NCI-H1092 (cell line): ENCODE results near the gene DCDC2C.

ENCODE experiments used
- DNase-seq: peaks from one replicate; lab custom pipeline; 2025; lab: John Stamatoyannopoulos, UW

Gene DCDC2C

DNA sequence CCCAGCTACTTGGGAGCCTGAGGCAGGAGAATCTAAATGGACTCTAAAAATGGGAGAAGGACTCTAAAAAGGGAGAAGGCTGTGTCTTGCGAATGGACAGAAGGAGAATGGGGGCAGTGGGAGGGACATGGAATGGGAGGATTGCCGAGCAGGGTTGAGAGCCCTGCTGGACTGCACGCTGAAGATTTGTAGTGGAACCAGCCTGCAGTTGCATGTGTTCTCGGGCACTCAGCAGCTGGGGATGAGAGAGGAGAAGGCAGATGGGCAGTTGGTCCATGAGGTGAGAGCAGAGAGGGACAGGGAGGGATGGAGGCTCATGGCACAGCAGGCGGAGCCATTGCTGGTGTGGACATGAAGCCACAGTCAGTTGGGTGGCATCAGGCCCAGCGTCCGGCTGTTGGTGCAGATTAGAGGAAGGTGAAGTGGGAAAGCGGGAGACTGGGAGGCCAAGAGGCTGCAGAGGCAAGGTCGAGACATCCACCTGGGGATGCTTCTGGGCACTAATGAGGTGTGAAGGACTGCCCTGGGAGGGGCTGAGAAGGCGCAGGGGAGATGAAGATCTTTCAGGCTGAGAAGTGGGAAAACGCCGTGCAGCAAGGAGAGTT is 40.7 kb downstream of the DCDC2C start:
- no peak for DNase-seq

DNA sequence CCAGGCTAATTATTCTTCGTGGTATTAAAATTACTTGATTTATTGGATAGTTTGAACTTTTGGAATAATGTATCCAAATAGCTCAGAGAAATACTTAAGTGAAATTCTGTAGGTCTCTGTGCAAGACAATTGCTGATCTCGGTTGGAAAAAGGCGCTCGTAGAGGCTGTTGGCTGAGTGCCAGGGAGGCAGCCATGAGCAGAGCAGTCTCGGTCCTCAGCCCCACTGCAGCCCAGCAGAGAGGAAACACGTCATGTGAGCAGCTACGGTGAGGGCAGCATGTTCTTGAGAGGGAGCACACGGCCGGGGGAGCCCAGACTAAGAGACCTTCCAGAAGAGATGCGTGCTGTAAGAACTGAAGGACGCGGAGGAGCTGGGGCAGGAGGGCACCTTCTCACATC is 42.5 kb downstream of the DCDC2C start:
- DNase-seq = no peak

DNA sequence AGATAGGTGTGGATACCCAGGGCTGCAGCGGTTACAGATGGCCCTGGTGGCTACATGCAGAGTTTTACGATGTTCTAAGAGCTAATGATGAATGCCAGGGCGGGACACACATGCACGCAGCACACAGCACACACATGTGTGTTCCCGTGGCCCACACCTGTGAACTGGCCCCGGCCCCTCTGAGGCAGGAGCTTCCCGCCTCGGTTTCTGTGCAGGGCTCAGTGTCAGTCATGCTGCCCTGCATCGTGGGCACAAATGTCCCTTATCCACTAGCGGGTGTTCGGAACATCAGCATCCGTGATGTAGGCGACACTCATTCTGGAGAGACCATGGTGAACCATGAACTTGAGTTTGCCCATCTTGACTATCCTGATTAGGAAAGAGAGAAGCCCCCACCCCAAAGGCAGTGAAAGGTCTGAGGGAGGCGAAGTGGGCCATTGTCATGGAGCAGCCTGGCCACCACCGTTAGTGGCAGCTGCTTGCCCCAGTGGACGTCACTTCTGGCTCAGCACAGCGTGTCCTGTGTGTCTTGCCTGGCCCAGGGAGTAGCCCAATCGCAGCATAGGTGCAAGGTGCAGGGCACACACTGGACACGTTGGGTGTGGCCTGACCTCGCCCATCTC is 43.8 kb downstream of the DCDC2C start:
- no peak for DNase-seq

DNA sequence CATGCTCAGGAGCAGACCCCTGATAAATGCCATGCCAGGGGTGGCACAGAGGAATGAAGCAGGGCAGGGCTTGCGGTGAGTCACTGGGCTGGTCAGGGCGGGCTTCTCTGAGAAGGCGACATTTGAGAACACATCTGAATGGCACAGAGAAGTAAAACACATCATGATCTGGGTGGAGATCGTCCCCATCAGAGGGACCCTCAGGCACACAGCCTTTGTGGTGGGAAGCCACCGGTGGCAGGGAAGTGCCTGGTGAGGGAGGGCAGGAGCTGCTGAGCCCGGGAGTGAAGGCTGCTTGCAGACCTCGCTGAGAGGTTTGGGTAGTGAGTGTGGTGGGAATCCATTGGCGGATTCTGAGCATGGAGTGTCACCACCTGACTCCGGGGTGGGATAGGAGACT is 44.5 kb downstream of the DCDC2C start:
- no peak for DNase-seq

DNA sequence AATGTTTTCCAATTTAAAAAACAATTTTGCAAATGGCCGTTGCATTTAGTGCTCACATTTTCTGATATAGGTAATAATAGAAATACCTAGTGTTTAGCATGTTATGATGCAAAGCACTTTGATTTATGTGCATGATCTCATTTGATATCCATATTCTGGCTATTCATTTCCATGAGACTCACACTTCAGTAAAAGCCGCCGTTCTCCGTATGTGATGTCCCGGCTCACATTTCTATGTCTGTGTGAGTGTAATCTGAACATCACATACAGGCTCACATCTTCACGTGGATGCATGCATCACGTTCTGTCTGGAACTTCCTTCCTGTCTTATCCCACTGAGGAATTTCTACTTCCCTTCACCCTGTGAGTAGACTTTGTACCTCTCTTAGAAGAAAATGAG is 45.8 kb downstream of the DCDC2C start:
- DNase-seq = no peak

DNA sequence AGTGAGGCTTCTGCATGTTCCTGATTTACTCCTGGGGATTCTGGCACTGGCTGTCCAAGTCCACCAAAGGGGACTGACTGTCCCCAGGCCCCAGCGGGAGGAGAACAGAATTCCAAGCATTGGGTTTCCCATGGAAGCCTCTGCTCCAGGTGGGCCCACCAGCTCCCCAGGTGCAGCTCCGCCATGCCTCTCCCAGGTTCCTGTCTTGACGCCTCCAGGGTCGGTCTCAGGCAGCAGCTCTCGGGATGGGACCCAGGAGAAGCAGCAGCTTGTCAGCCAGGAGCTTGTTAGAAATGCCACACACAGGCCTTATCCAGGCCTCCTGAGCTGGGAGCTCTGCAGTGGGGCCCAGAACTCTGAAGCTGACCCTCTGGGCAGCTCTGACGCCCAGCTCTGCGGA is 47.9 kb downstream of the DCDC2C start:
- DNase-seq = no peak

DNA sequence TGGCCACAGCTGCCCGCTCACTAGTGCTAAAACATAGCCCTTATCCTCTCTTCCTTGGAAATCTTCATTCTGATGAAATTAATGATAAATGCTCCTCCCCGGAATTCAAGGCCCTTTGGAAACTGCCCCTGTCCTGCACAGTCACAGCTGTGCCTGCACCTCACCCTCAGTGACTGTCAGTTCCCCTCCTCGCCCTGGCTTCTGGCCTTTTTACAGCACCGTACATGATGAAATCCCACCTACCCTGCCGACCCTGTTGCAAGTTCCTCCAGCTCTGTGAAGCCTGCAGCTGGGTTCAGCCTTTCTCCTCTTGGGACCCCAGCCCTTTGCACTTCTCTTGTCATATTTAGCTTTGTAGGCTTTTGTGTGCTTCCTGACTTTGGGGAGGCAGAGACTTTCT is 48.4 kb downstream of the DCDC2C start:
- DNase-seq = no peak

DNA sequence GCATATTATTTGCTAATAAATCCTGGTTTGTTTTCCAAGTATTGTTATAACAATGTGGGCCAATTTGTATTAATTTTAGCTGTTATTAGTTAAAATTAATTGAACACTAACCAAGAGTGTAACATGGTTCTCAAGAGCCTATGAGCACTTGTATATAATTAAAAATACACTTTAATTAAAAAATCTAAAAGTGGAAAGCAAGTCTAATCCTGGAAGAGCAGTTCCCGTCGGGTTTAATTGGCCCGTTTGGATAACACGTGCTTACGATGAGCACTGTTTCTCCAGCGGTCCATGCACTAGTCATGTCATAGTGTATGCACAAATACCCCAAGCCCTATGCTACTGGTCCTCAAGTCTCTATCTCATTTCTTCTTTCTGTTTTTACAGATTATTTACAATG is 49.0 kb downstream of the DCDC2C start:
- no peak for DNase-seq

DNA sequence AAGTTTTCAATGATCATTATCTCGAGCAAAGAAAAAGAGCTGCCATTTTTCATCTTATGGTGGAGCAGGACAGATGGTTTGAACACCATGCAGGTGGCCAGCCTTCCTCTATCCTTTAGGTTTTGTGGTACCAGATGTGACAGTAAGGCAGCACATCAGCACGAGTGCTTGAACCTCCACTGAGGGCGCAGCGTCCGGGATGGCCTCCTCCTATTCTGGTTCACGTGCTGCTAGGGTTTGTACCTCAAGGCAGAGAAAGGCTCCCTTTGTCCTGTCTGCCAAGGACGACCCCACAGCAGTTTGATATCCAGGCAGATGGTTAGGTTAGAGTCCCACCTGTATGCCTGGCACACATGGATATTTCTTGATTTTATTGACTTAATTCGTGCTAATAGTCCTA is 50.2 kb downstream of the DCDC2C start:
- DNase-seq = no peak

DNA sequence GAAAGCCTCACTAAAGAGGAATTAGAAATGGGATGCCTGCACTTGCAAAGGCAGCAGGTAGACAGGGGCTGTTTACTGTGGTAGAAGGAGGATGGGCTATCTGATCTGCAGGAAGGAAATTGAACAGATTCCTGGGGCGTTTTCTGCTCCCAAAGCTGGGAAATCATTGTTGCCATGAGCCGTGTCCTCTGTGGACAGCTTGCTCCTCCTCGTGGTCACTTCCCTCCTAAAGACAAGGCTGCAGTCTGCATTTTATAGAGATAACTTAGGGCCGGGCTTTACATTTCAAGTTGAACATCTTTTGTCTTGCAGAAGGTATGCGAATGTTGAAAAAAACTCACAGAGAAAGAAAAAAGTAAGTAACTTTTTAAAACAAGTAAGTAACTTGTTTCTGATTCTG is 50.9 kb downstream of the DCDC2C start:
- DNase-seq = no peak

DNA sequence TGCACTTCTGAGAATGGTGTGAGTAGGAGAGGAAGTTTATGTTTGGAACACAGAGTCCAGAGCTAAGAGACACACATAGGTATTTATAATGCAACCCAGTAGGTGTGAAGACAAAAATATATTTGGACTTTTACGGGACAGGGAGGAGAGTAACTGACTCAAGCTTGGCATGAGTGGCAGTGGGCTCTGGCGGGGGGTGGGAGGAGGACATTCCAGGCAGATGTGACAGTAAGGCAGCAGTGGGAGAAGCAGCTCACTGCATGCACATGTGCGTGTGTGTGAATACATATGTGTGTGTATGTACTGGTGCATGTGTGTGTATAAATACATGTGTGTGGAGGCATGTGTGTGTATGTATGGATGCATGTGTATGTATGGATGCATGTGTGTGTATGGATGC is 51.4 kb downstream of the DCDC2C start:
- no peak for DNase-seq

DNA sequence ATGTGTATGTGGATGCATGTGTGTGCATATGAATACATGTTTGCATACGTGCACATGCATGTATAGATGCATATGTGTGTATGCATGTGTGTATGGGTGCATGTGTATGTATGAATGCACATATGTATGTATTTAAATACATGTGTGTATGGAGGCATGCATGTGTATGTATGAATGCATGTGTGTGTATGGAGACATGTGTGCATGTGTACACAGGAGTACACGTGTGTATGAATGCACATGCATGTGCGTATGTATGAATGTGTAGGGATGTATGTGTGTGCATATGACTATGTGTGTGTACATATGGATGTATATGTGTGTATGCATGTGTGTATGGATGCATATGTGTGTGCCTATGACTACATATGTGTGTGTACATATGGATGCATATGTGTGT is 51.9 kb downstream of the DCDC2C start:
- no peak for DNase-seq

DNA sequence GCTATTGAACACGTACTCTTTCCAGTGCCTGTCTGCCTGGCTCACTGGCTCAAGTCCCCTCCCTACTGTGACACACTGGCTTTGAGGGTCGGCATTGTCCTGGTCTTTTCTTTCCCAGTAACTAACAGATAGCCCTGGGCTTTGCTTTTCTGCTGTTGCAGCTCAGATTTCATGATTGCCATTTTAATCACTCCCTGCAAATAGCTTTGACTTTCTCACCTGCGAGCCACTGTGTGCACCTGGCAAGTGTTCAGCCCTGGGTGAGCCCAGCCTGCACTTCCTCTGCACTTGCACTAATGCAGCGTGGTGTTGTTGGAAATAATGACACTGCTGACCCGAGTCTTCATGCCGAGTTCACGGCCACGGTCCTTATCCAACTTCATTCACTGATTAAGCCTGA is 52.9 kb downstream of the DCDC2C start:
- peak; percentile 31 for DNase-seq

DNA sequence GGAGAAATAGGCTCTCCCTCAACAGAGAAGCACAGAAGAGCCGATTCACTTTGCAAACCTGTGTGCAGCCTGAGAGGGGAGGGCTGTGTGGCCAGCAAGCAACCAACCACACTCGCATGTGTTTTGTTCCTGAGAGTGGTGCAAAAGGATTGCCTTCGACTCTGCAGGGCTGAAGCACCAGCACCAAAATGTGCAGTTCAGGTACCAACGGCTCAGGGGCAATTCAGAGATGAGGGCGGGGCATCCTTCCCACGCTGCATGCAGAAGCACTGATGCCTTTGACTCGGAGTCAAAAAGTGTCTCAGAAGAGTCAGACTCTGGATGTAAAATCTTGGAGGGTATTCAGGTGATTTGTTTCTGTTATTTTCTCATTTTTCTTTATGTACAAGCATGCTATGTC is 55.5 kb downstream of the DCDC2C start:
- DNase-seq = no peak

DNA sequence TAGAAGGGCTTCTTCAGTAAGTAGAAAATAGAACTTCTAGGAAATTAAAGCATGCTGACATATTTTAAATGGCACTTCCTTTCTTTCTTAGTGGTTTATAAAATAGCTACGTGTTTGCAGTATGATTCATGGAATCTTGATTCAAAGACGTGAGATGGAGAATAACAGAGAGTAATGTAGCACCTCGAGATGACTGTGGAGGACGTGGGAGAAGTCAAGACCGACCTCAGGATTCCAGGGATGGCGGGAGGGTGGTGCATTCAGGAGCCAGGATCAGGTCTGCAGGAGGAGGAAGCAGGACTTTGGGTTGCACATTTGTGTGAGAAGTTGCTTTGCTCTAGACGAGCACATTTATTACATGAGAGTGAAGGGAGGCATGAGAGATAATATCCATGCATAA is 56.0 kb downstream of the DCDC2C start:
- no peak for DNase-seq

DNA sequence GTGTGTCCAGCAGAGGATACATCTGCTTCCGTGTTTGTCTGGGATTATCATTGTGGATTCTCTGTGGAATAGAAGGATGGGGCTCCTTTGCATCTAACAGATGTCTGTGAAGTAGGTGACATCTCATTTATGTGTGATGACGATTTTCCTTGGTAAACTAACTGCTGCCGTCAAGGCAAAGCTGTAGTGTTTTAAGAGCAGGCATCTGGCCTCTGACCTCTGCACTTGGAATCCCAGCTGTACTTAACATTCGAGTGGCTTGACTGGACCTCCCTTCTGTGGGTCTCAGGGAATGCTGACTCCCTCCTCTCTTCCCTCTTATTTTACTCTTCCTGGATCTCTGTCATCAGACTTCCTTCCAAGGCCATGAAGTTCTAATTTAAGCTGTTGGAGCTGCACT is 56.4 kb downstream of the DCDC2C start:
- no peak for DNase-seq

DNA sequence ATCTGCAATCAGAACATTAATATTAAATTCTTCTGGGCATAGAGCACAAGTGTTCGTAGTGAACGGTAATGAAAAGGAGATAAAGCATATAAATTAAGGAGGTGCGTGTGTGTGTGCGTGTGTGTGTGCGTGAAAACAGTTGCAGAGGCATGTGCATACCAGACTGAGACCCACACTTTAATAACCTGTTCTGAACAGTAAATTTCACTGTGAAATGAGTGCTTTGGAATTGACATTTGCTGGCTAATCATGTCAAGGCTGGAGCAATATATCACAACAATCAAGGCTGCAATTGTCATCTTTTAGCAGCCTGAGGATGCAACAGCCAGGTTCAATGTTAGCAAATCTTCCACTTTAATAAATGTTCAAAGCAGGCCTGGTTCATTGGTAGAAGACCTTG is 57.9 kb downstream of the DCDC2C start:
- no peak for DNase-seq

DNA sequence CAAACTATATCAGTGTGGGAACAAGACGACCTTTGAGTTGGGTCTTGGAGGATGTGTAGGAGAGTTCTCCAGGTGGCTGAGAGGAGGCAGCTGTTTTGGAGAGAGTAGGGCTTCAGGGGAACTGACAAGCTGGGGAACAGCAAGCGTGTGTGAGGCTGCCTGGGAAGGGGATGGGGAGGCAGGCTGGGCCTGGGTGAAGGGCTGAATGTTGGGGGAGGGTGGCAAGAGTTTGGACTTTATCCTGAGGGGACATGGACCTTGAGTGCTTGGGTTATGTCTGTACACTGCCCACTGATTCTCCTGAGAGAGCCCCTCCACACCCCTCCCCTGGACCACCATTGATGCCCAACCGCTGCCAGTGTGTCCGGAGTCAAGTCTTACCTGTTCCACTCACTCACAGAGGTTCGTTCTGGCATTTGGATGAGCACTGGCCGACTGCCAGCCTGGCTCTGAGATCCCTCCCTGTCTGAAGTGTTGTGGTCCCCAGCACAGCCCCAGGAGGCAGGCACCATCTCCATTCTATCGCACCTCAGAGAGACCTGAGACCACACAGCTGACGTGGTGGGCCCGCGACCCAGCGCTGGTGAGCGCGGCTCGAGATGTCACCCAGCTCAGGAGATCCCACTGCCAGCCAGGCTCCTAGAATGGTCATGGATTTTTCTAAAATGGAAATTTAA is 59.5 kb downstream of the DCDC2C start:
- no peak for DNase-seq

DNA sequence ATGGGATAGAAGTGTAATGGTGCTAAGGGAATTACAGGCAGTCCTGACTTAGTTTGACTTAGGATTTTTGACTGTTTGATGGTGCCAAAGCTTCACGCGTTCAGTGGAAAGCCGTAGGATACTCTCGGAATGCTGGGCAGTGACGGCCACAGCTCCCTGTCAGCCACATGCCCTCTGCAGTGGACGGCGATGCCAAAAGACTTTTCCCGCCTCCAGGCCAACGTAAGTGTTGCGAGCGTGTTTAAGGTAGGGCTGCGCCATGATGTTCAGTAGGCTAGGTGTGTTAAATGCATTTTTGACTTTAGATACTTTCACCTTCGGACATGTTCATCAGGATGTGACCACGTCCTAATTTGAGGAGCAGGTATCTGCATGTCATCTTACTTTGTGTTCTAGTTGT is 63.4 kb downstream of the DCDC2C start:
- DNase-seq = no peak

DNA sequence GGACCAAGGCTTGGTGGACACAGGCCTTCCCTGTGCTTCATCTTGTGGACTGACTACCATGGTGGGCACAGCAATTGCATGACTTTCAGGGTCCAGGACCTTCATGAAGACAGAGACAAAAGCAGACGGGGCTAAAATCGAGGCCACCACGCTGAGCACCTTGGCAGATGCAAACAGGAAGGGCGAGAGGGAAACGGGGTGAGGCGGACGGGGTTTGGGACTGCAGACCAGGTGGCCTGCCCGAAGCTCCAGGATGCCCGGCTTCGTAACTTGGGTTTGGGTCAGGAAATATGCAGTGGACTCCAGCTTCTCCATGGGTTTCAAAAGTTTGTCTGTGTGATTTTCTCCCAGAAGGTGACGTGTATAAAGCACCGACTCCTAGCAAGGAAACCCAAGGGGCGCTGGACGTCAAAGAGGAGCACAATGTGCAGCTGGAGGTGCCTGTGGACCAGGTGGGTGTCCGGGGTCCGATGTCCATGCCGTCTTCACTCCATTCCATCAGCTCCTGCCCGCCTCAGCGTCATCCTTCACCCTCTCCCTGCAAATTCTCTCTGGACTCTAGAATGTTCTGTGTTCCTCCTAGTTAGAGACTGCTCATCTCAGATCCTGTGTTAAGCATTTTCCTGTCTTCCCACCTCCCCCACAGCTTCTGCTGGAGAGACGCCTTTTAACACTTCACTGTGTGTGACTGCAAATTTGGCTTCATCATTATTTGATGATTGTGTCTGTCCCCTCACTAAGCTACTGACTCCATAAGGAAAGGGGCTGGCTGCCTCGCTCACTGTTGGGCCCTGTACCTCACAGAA is 65.8 kb downstream of the DCDC2C start:
- no peak for DNase-seq

DNA sequence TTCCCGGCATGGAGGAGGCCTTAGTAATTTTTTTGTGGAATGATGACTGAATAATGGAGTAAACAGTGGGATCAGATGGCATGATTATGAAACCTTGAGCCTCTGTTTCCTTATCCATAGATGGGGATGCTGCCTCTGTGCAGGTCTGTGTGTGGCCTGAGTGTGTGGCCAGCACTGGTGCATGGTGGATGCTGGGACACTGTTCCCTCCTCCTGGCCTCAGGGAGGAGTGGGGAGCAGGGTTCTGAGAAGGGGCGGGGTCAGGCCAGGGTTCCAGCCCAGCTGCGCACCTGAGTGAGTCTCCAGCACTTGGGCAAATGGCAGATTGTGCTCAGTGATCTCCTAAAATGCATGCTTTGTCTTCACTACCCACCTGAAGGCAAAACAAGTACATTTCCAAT is 66.4 kb downstream of the DCDC2C start:
- no peak for DNase-seq

DNA sequence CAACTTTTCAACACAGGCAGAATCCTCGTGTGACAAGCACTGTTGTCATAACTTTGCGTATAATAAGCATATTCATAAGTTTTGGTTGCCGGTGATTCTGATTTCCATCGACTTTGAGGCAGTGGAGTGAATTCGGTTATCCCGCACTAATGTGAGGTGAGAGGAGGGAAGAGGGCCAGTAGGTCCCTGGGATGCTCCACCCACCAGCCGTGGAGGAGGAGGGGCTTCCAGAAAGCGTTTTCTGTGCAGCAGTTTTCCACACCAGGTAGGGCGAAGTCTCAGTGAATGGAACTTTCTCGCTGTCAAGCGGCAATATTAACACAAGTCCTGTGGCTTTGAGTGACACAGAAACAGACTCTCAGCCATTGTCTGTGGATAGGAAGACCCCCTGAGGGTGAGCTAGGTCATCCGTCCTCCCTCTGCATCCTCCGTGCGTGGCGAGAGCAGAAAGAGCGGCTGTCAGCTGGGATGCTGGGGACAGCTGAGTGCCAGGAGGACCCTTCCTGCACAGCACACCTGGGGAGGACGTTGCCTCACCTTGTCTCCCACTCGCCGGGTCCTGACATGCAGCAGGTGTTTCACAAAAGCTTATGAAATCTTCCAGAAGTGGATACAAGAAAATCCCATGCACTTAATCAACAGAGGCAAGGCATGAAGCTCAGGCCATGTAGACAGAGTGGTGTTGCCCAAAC is 67.5 kb downstream of the DCDC2C start:
- no peak for DNase-seq
